ENCODE results near the gene CISD2.
"Not testable (repeated sequence)": the region's sequence is repeated elsewhere in the genome, so short reads cannot be mapped to it uniquely, and the experiment has no call there.

CISD2 gene

DNA sequence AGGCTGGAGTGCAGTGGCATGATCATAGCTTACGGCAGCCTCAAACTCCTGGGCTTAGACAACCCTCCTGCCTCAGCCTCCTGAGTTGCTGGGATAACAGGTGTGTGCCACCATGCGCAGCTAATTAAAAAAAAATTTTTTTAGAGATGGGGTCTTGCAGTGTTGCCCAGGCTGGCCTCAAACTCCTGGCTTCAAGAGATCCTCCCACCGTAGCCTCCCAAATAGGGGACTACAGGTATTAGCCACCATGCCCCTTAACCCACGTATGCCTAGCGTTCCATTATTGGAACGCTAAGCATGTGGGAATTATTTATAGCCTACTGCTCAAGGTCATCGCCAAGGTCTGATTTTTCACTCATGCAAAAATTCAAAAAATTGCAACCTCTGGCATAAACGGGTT is 21.1 kb upstream of the CISD2 start:
- DNase-seq (ENCODE audit: low read depth) = no peak
- no peak overlapping the region for H3K4me3 ChIP-seq (ENCODE audit: low read depth, low read length)

DNA sequence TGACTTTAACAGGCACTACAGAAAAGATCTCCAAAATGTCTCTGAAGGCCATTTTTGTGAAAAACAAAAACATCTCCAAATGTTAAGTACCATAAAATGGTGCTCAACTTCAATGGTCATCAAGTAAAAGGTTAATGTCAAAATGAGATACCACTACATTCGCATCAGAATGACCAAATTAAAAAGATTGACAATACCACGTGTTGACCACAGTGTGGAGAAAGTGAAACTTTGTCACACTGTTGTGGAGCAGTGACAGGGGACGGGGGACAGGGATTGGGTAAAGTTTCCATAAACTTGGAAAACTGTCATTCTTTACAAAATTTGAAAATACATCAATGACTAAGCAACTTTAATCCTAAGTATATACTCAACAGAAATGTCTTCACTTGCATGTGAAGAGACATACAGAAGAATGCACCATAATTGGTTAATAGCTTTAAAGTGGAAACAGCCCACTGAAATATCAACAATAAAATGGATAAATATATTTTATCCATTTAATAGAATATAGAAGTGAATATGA is 19.1 kb upstream of the CISD2 start:
- H3K4me3 ChIP-seq (ENCODE audit: low read depth, low read length) = no peak overlapping the region
- no peak for DNase-seq (ENCODE audit: low read depth)

DNA sequence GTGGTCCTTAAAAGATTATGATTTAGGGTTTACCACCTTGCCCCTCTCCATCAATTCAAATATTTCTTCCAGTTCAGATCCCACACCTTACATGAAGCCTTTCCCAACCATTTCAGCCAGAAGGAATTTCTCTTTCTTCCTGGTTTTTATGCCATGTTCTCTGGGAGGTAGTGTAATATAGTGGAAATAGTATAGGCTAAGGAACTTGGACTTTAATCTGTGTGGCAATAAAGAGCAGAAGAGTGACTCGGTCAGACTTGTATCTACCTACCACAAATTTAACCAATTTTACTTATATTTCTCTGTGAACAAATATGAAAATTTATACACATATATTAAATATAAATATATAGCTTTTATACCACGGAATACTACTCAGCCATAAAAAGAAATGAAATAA is 18.4 kb upstream of the CISD2 start:
- no peak overlapping the region for H3K4me3 ChIP-seq (ENCODE audit: low read depth, low read length)
- DNase-seq (ENCODE audit: low read depth) = no peak

DNA sequence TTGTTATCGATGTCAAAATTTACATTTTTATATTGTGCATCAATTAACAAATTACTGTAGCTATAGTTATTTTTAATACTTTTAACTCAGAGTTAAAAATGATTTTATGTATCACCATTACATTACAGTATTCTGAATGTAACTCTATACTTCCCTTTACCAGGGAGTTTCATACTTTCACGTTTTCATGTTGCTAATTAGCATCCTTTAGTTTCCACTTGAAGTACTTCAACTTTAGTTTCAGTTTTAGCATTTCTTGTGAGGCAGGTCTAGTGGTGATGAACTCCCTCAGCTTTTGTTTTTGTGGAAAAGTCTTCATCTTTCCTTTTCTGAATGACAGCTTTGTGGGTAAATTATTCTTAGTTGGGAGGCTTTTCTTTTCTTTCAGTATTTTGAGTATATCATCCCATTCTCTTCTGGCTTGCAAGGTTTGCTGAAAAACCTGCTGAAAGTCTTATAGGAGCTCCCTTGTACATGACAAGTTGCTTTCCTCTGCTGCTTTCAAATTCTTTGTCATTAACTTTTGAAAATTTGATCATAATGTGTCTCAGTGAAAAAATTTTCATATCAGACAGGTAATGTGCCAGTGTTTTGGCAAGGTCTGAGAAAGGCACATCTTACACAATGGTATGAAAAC is 9.8 kb upstream of the CISD2 start:
- DNase-seq (ENCODE audit: low read depth) = no peak

DNA sequence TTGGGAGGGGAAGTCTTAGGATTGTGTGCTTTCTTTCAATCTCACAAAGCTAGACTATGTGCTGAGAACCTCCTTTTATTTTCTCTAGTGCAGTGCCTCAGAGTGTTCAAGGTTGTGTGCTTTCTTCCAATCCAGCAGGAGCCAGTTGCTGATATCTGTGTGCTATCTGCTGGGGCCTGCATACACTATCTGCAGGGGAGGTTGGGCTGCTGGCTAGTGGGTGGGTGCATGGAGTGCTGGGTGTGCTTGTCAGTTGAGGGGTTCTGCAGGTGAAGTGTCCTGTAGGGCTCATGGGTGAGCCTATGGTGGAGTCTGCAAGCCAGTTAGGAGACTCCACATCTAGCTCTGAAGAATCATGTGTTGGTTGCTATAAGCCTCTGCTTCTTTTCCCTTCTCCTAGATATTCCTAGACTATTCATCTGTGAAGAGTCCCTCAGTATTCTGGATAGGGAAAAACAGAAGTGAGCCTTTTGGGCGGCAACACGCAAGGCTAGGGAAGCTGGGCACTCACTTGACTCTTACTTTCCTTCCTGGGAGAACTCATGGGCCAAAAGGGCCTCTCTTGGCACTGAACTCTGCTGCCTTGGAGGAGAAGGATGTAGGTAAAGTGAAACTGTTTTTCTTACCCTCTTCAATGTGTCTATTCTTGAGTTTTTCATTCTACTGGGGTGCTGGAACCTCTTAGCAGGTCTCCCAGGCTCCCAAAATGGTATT is 8.0 kb upstream of the CISD2 start:
- no peak for DNase-seq (ENCODE audit: low read depth)

More for the DNA sequence above, 9.8 kb upstream of the CISD2 start:
- H3K4me3 ChIP-seq (ENCODE audit: low read depth, low read length) = no peak overlapping the region

DNA sequence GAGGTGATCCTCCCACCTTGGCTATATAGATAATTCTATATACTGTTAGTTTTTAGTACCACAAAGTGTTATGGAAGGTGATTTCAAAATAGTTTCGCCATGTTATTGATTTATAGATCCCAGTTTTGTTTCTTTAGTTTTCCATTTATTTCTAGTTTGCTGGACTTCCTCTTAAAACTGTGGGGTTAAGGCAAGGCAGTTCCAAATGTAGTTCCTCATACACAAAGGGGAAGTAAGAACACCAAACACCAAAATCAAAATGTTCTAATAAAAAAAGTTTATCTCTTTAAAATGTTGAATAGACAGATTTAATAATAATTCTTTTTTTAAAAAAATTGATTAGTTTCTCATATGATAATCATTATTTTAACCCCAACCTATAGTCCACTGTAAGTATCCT is 6.8 kb upstream of the CISD2 start:
- no peak overlapping the region for H3K4me3 ChIP-seq (ENCODE audit: low read depth, low read length)
- no peak for DNase-seq (ENCODE audit: low read depth)

More for the DNA sequence above, 8.0 kb upstream of the CISD2 start:
- no peak overlapping the region for H3K4me3 ChIP-seq (ENCODE audit: low read depth, low read length)

DNA sequence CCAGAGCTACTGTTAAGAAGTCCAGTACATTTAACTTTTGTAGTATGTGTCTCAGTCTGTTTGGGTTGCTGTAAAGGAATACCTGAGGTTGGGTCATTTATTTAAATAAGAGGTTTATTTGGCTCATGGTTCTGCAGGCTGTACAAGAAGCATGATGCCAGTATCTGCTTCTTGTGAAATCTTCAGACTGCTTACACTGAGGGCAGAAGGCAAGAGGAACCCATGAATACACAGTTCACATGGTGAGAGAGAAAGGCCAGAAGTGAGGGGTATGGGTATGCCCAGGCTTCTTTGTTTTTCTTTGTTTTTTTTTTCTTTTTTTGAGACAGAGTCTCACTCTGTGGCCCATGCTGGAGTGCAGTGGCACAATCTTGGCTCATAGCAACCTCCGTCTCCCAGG is 6.0 kb upstream of the CISD2 start:
- H3K4me3 ChIP-seq (ENCODE audit: low read depth, low read length) = no peak overlapping the region
- DNase-seq (ENCODE audit: low read depth) = no peak

DNA sequence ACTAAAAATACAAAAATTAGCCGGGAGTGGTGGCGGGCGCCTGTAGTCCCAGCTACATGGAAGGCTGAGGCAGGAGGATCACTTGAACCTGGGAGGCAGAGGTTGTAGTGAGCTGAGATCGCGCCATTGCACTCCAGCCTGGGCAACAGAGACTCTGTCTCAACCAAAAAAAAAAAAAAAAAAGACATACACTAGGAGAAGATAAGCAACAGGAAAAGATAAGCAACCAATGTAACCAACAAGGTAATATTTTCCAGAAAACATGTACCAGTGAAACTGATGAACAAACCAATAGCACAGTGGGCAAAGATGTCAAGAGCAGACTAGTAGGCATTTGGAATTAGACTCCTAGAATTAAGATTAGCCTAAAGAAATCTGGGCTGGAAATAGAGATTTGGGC is 3.5 kb upstream of the CISD2 start:
- not testable (repeated sequence) for H3K4me3 ChIP-seq (ENCODE audit: low read depth, low read length); DNase-seq (ENCODE audit: low read depth)

DNA sequence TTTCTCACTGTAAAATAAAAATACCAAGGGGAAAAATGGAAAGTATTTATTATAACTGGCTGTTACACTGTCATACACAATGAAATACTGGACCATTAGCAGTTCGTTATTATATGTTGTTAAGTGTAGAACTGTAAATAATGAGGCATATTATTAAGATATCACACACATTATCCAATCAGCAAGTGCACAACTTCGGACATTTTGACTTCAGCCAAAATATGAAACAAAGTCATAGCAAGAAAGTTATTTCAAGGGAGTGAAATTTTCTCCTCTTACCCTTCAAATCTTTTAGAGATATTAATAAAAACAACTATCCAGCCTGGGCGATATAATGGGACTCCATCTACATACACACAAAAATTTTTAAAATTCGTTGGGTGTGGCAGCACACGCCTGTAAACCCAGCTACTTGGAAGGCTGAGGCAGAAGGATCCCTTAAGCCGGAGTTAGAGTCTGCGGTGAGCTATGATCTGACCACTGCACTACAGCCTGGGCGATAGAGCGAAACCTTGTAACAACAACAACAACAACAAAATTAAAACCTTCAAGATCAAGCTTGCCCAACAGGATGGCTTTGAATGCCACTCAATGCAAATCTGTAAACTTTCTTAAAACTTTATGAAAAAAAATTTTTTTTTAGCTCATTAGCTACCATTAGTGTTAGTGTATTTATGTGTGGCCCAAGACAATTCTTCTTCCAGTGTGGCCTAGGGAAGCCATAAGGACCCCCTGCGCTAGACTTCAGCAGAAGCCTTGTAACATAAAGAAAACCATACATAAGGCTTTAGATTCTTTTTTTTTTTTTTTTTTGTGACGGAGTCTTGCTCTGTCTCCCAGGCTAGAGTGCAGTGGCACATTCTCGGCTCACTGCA is 1.3 kb upstream of the CISD2 start:
- DNase-seq (ENCODE audit: low read depth) = no peak
- H3K4me3 ChIP-seq (ENCODE audit: low read depth, low read length) = peak overlapping the region; percentile 63

DNA sequence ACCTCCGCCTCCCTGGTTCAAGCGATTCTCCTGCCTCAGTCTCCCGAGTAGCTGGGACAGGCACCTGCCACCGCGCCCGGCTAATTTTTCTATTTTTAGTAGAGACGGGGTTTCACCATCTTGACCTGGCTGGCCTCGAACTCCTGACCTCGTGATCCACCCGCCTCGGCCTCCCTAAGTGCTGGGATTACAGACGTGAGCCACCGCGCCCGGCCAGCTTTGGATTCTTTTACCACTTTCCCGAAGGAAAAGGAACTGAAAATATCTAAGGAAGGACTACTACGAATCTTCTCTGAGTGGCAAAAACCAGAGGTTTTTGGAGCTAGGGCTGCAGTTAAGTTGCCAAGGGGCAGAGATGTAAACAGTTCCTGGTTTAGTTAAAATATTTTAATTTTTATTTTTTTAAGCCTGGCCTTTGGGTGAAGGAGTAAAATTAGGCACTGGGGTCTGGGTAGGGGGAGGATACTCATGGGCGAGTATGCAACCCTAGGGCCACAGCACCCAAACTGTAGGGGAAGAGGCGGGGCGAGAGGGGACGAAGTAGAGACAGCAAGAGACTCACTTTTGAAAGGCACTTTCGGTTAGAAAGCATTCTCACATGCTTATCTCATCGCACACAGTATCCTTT is 525 bp upstream of the CISD2 start:
- peak overlapping the region; percentile 63 for H3K4me3 ChIP-seq (ENCODE audit: low read depth, low read length)
- no peak for DNase-seq (ENCODE audit: low read depth)

DNA sequence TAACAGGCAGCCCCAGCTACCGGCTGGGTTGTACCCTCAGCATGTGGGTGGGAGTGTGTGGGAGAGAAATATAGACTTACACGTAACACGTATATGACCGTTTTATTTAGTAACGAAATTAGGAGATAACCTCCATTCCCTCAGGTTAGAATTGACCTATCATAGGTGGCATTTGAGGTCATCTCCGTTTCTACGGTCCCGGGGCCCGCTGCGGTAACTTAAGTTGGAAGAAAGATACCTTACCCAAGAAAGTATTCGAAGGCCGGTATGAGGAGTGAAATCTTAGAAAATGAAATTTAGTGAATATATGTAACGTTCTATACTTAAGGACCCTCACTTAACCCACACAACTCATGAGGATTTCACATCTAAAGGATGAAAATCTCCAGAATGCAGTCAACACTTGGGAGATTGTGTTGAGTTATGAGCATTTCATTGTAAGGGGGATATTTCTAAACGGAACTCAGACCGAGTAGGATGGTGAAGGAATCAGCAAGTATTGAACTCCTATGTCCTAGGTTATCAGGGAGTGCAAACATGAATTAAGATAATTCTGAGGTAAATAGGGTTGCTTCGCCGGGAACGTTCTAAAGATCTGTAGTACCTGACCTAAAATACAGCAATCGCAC is 891 bp downstream of the CISD2 start:
- DNase-seq (ENCODE audit: low read depth) = no peak

DNA sequence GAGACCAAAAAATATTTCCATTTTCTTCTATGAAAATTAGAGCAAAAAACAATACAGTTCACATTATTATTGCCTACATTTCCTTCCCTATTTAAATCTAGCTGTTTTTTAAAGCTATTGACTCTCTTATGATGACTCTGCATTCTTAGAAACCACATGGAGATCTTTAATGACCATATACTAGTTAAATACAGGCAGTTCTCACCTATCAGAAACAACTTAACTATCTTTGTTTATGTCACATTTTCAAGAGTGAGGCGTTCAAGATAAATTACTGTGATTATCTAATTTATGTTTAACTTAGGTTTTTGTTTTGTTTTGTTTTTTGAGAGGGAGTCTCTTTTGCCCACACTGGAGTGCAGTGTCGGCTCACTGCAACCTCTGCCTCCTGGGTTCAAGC is 3.0 kb downstream of the CISD2 start:
- no peak for DNase-seq (ENCODE audit: low read depth)

More for the DNA sequence above, 891 bp downstream of the CISD2 start:
- peak overlapping the region; percentile 63 for H3K4me3 ChIP-seq (ENCODE audit: low read depth, low read length)

DNA sequence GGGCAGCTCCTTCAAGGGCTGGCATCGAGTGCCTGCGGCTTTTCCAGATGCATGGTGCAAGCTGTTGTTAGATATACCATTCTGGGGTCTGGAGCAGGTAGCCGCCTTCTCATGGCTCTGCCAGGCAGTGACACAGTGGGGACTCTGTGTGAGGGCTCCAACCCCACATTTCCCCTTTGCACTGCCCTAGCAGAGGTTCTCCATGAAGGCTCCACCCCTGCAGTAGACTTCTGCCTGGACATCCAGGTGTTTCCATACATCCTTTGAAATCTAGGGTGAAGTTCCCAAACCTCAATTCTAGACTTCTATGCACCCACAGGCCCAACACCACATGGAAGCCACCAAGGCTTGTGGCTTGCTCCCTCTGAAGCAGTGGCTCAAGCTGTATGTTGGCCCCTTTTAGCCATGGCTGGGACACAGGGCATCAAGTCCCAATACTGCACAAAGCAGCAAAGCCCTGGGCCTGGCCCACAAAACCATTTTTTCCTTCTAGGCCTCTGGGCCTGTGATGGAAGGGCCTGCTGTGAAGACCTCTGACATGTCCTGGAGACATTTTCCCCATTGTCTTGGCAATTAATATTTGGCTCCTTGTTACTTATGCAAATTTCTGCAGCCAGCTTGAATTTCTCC is 8.8 kb downstream of the CISD2 start:
- DNase-seq (ENCODE audit: low read depth); H3K4me3 ChIP-seq (ENCODE audit: low read depth, low read length): not testable (repeated sequence)

More for the DNA sequence above, 3.0 kb downstream of the CISD2 start:
- no peak overlapping the region for H3K4me3 ChIP-seq (ENCODE audit: low read depth, low read length)

DNA sequence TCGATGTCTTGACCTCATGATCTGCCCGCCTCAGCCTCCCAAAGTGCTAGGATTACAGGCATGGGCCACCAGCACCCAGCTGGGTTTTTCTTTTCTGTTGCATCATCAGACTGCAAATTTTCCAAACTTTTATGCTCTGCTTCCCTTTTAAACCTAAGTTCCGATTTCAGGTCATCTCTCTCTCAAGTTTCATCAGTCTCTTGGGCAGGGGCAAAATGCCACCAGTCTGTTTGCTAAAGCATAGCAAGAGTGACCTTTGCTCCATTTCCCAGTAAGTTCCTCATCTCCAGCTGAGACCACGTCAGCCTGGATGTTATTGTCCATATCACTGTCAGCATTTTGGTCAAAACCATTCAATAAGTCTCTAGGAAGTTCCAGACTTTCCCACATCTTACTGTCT is 9.6 kb downstream of the CISD2 start:
- DNase-seq (ENCODE audit: low read depth); H3K4me3 ChIP-seq (ENCODE audit: low read depth, low read length): not testable (repeated sequence)

DNA sequence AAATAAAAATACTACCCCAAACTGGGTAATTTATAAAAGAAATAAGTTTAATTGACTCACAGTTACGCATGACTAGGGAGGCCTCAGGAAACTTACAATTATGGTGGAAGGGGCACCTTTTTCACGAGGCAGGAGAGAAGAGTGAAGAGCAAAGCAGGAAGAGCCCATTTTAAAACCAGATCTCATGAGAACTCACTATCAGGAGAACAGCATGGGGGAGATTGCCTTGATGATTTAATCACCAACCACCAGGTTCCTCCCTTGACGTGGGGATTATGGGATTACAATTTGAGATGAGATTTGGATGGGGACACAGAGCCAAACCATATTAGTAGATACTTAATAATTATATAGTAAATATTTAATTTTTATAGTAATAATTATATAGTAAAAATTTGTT is 10.1 kb downstream of the CISD2 start:
- no peak overlapping the region for H3K4me3 ChIP-seq (ENCODE audit: low read depth, low read length)
- DNase-seq (ENCODE audit: low read depth) = no peak

DNA sequence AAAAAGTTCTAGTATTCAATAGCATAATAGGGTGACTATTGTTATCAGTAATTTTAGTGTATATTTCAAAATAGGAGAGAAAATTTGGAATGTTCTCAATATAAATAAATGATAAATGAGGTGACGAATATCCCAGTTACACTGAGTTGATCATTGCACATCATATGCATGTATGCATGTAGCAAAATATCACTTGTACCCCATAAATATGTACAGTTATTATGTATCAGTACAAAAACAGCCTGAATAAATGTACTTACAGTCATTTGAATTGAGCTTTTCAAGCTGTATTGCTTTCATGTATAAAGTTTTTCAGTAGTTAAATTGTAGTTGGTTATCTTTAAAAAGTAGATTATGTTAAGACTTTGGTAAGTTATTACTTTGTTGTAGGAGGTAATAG is 12.6 kb downstream of the CISD2 start:
- no peak for DNase-seq (ENCODE audit: low read depth)
- no peak overlapping the region for H3K4me3 ChIP-seq (ENCODE audit: low read depth, low read length)

DNA sequence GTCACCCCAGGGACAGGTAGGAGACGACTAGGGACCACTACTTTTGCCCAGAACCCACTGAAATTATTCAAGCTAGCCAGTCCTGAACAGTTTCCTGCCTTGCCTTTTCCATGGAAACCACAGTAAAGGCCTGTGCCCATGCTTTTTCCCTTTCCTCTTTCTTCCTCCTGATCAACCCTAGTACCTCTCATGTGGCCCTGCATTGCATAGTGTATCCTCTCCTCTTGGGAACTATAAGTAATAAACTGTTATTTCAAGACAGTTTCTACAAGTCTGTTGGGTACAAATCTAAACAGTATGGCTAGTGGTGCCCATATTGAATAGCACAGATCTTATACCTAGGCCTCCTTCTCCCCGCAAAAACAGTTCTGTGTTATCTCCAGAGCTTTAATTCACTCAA is 14.5 kb downstream of the CISD2 start:
- H3K4me3 ChIP-seq (ENCODE audit: low read depth, low read length) = no peak overlapping the region
- DNase-seq (ENCODE audit: low read depth) = no peak

DNA sequence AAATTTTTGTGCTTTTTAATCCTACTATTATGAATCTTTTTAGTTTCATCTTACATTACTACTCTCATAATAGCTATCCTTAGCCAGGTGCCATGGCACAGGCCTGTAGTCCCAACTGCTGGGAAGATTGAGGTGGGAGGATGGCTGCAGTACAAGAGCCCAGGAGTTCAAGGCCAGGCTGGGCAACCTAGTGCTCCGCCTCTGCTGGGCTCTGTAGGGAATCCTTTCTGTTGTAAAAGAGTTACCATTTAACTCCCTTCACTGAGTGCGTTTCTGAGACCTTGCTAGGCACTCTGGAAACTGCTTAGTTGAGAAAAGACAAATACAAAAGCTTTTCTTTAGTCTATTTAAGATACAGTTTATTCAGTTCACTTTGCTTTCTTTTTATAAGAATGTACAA is 19.8 kb downstream of the CISD2 start:
- H3K4me3 ChIP-seq (ENCODE audit: low read depth, low read length); DNase-seq (ENCODE audit: low read depth): not testable (repeated sequence)

DNA sequence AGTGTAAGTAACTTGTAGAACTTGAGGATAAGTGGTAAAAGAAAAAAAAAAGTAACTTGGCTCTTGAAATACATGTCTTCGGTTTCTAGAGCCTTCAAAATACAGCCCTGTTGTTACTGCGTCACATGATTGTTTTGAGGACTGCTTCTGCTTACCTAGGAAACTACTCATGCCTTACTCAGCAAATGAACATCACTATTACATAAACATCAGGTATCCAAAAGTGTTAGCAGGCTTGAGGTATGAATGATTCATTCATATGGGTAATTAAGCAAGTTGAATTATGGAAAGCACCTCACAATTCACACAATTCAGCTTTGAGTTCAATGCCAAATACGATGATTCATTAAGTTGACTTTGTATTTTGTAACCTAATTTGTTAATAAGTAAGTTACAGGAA is 21.1 kb downstream of the CISD2 start:
- H3K4me3 ChIP-seq (ENCODE audit: low read depth, low read length); DNase-seq (ENCODE audit: low read depth): not testable (repeated sequence)
